Measurements from ENCODE around the gene LAMB3. TPM values are rescaled to one million over a fixed set of nuclear protein-coding genes. Genes with fewer than 3 reads are reported as not detected.

LAMB3 gene
- total and polyA plus RNA-seq, 3 donors from 2014 or later = 1.6 to 2.0 (median 1.7) TPM

DNA sequence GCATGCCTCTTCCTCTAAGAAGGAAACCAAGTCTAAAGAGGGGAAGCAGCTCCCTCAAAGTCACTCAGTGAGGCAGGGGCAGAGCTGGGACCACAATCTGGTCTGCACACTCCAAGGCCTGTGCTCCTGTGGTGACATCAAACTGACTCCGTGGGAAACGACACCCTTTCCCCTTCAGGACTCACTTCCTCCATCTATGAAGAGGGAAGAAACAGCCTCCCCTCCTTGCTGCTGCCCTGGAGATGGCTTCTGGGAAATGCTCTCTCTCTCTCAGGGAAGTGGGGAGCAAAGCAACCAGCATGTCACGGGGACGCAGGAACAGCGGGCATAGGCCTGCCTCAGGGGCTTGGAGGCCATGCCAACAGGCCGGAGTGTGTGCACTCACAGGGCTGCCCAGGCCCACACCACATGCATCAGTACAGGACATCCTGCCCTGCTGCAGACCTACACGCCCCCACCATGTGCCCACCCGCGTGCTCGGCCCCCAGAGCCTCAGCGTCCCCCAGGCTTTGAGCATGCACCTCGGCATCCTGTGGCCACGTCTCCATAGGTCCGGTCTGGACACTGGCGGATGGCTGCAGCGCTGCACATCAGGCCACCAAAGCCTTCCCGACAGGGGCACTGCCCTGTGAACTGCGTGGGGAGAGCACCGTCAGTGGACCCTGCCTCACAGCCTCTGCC lies 25.7 kb downstream of the LAMB3 start:
- no peak for DNase-seq
- no peak for TF ChIP-seq POLR2A (IDR thresholded peaks at IDR 0.05)
- TF ChIP-seq, protein P1, sequence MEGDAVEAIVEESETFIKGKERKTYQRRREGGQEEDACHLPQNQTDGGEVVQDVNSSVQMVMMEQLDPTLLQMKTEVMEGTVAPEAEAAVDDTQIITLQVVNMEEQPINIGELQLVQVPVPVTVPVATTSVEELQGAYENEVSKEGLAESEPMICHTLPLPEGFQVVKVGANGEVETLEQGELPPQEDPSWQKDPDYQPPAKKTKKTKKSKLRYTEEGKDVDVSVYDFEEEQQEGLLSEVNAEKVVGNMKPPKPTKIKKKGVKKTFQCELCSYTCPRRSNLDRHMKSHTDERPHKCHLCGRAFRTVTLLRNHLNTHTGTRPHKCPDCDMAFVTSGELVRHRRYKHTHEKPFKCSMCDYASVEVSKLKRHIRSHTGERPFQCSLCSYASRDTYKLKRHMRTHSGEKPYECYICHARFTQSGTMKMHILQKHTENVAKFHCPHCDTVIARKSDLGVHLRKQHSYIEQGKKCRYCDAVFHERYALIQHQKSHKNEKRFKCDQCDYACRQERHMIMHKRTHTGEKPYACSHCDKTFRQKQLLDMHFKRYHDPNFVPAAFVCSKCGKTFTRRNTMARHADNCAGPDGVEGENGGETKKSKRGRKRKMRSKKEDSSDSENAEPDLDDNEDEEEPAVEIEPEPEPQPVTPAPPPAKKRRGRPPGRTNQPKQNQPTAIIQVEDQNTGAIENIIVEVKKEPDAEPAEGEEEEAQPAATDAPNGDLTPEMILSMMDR (IDR thresholded peaks at IDR 0.05) = no peak
- Histone ChIP-seq H3K27me3 (no peaks in the 10 kb centered on the region), H3K27ac (no peak overlapping the region), H3K36me3 (ENCODE audit: low read depth, missing control alignments) (no peaks in the 10 kb centered on the region), H3K4me1 (peaks cover 9% of the 10 kb centered on the region), H3K9me3 (no peaks in the 10 kb centered on the region), H3K4me3 (no peak overlapping the region)
- intact Hi-C loops (cut with DNase I; ENCODE audit: low total_unique reads) = no loop called here
- 93 to 97% methylated on average over 9 to 19 of the region's 19 CpGs for WGBS, 2 donors

DNA sequence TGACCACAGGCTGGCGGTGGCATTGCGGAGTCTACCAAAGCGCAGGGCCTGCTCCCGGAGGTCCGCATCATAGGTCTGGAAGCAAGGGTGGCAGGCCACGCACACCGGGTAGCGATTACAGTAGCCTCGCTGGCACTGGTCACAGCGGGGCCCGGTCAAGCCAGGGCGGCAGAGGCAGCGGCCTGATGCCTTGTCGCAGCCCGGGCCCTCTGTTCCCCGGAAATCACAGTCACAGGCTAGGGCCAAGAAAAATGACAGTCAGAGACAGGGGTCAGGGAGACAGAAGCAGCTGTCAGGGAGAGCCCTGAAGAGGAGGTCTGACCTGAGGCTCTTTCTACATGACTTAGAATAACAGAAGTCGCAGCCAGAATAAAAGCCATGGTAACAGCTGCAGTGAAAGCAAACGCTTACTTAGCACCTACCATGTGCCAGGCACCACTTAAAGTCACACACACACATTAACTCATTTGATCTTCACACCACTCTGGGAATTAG lies 26.4 kb downstream of the LAMB3 start:
- Histone ChIP-seq H3K4me1 (peaks cover 15% of the 10 kb centered on the region), H3K27ac (no peak overlapping the region), H3K27me3 (no peaks in the 10 kb centered on the region), H3K9me3 (no peaks in the 10 kb centered on the region), H3K36me3 (ENCODE audit: low read depth, missing control alignments) (no peaks in the 10 kb centered on the region), H3K4me3 (no peak overlapping the region)
- intact Hi-C loops (cut with DNase I; ENCODE audit: low total_unique reads) = no loop called here
- no peak for TF ChIP-seq POLR2A (IDR thresholded peaks at IDR 0.05)
- TF ChIP-seq, protein P1 (IDR thresholded peaks at IDR 0.05) = no peak
- no peak for DNase-seq
- 80 to 81% methylated on average over 7 to 18 of the region's 18 CpGs for WGBS, 2 donors

DNA sequence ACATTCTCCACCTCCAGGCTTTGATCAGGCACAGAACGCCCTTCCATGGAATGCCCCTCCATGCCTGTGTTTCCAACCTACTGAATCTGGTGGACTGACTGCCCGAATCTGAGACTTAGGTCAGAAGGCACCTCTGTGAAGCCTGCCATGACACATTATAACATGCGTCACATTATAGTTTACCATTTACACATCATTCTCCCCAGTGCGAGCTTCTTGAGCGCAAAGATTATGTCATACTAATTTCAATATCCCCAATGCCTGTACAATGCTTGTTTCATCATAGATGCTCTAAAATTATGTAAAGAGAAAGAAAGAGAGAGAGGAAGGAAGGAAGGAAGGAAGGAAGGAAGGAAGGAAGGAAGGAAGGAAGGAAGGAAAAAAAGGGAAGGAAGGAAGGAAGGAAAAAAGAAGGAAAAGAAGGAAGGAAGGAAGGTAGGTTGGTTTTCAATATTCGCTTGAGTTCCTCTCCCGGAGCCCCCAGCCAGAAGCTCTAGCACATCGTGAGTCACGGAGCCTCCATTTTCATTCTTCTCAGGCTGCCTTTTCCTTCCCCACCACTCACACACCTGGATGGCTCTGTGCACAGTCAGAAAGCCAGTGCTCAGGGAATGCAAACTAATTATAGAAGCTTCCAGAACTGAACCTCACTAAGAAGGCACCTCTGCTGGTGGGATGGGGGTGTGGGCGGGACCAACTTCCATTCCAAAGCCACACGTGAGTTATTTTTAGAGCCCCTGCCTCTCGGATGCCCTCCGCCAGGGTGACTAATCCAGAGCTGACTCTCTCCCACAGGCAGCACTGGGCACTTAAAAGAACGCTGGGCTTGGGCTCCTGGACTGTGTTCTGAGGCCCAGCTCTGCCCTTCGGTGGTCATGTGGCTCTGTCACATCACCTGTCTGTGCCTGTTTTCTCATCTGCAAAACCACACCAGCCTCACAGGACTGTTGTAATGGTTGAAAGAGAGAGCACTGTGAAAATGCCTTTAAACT lies 27.4 kb downstream of the LAMB3 start:
- WGBS, 2 donors = 75 to 82% methylated on average over 14 to 15 of the region's 15 CpGs
- no peak for DNase-seq
- Histone ChIP-seq H3K27me3 (no peaks in the 10 kb centered on the region), H3K36me3 (ENCODE audit: low read depth, missing control alignments) (no peaks in the 10 kb centered on the region), H3K4me3 (no peak overlapping the region), H3K9me3 (no peaks in the 10 kb centered on the region), H3K4me1 (peaks cover 18% of the 10 kb centered on the region), H3K27ac (no peak overlapping the region)
- no peak for TF ChIP-seq POLR2A (IDR thresholded peaks at IDR 0.05)
- TF ChIP-seq, protein P1 (IDR thresholded peaks at IDR 0.05) = no peak
- intact Hi-C loops (cut with DNase I; ENCODE audit: low total_unique reads) = no loop called here

DNA sequence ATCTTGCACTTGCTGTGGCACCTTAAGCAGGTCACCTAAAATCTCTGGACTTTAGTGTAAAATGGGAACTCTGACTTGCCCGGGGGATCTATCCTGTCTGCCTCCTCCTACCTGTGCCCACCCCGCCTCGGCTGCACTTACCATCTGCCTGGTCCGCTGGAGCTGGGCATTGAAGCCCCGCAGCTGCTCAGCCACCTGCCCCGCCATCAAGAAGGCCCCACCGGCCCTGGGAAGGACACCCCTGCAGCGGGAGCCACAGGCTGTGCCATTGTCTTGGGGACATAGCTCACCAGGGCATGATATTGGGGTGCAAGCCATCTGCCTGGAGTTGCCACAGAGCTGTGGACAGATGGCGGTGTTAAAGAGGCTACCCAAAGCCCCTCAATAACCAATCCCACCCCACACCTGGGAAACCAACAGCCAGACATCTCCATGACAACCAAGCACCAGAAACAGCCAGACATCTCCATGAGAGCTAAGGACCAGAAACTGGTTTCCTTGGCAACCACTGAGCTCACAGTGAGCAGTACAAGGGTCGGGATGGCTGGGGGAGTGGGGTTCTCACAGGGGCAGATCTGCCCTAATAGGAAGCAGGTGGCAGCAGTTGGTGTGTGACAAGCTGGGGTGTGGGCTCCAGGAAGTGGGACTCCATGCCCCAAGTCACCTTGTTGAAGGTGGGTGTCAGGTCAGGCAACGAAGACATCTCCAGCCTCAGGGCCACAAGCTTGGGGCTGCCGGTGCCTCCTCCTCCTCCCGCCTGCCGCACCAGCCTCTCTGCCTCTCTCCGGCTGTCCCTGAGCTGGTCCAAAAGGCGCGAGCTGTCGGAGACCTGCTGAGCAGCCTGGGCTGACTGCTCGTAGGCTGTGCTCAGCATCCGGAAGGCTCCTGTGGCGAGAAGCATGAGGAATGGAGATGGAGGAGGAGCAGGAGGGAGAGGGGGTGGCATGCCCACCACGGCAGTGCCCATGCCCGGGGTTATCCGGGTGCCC lies 29.1 kb downstream of the LAMB3 start:
- Histone ChIP-seq H3K27ac (no peak overlapping the region), H3K9me3 (no peaks in the 10 kb centered on the region), H3K27me3 (no peaks in the 10 kb centered on the region), H3K4me1 (peaks cover 18% of the 10 kb centered on the region), H3K36me3 (ENCODE audit: low read depth, missing control alignments) (no peaks in the 10 kb centered on the region), H3K4me3 (no peak overlapping the region)
- DNase-seq = no peak
- intact Hi-C loops (cut with DNase I; ENCODE audit: low total_unique reads) = no loop called here
- TF ChIP-seq POLR2A (IDR thresholded peaks at IDR 0.05) = no peak
- TF ChIP-seq, protein P1 (IDR thresholded peaks at IDR 0.05) = no peak
- WGBS, 2 donors = 89% methylated on average over 19 to 24 of the region's 24 CpGs

Data from testis (tissue), 3 donors.